Activated T-helper 1 cell treated with anti-CD3 and anti-CD28 coated beads, Interleukin-2, amount 50 U/mL, for 16 hours (primary cell): ENCODE results near the gene KLF7.

ENCODE experiments used
- DNase-seq, 2 donors: peaks; one replicate each; pipeline ENCODE4 v3.0.0-alpha.2; 2020; ENCODE audit warnings: low read depth in 1 of 2, low spot score in 1 of 2

The KLF7 gene

GRCh38 chr2:207165121-207166038 is at the start of gene KLF7:
Gene KLF7, minus strand, starts transcription at chr2:207165948. Its CDS starts 380 bp downstream, at chr2:207165568.
- peak; percentile 28 to 48 for DNase-seq

GRCh38 chr2:207215308-207215707 is 49.6 kb upstream of the KLF7 start:
- DNase-seq: no peak

- no peak for DNase-seq
These were observed 48.7 kb upstream of the KLF7 start for GRCh38 chr2:207214446-207214845.

GRCh38 chr2:207206011-207206410 is 40.3 kb upstream of the KLF7 start:
- no peak for DNase-seq

GRCh38 chr2:207205173-207205957 is 39.6 kb upstream of the KLF7 start:
- DNase-seq: no peak

GRCh38 chr2:207203056-207203455 is 37.3 kb upstream of the KLF7 start:
- no peak for DNase-seq

GRCh38 chr2:207202645-207203044 is 36.9 kb upstream of the KLF7 start:
- DNase-seq: no peak

GRCh38 chr2:207201416-207201815 is 35.7 kb upstream of the KLF7 start:
- no peak for DNase-seq

- no peak for DNase-seq
These were observed 34.4 kb upstream of the KLF7 start for GRCh38 chr2:207200136-207200535.

GRCh38 chr2:207194028-207194427 is 28.3 kb upstream of the KLF7 start:
- no peak for DNase-seq

GRCh38 chr2:207188626-207189419 is 23.1 kb upstream of the KLF7 start:
- no peak for DNase-seq

- DNase-seq: no peak
These were observed 19.6 kb upstream of the KLF7 start for GRCh38 chr2:207185372-207185771.

GRCh38 chr2:207184768-207185167 is 19.0 kb upstream of the KLF7 start:
- no peak for DNase-seq

- DNase-seq: no peak
These were observed 18.6 kb upstream of the KLF7 start for GRCh38 chr2:207184348-207184747.

- no peak for DNase-seq
These were observed 17.8 kb upstream of the KLF7 start for GRCh38 chr2:207183506-207183905.

- no peak for DNase-seq
These were observed 17.2 kb upstream of the KLF7 start for GRCh38 chr2:207182911-207183310.

GRCh38 chr2:207181526-207182274 is 16.0 kb upstream of the KLF7 start:
- no peak for DNase-seq

- DNase-seq: no peak
These were observed 15.0 kb upstream of the KLF7 start for GRCh38 chr2:207180741-207181140.

- no peak for DNase-seq
These were observed 10.5 kb upstream of the KLF7 start for GRCh38 chr2:207176247-207176646.

- DNase-seq: no peak
These were observed 7.9 kb upstream of the KLF7 start for GRCh38 chr2:207173641-207174040.
